HEK293 (cell line): ENCODE measurements around the gene TRIM26.

Source experiments
- CTCF ChIA-PET: fragments of 350-600 bp; formaldehyde crosslinking; extraction: SDS; loops from one replicate; lab custom pipeline; 2021; ENCODE audit warnings: antibody characterized with exemption; lab: Yijun Ruan, JAX
- POLR2A ChIA-PET: fragments of 300-600 bp; formaldehyde crosslinking; extraction: SDS; loops from one replicate; lab custom pipeline; 2020; ENCODE audit warnings: antibody characterized with exemption, inconsistent platforms; lab: Yijun Ruan, JAX
- H3K27ac ChIP-seq: fragments of 200-500 bp; sonication (Bioruptor generic); 2 replicates; pipeline ENCODE4 v1.5.1; 2014; ENCODE audit warnings: low read depth, low read length, control low read depth, inconsistent platforms; ENCODE audit errors: extremely low read depth
- H3K36me3 ChIP-seq, 2 experiments: fragments of 200-500 bp in 1 of 2; sonication (Bioruptor generic) in 1 of 2; 1 replicate in 1 of 2; 2 replicates in 1 of 2; pipeline ENCODE4 v1.5.1; 2014 to 2017; ENCODE audit warnings: inconsistent platforms in 2 of 2, low read length in 2 of 2; ENCODE audit not compliant: control insufficient read depth in 2 of 2, insufficient read depth in 1 of 2
- H3K4me1 ChIP-seq: fragments of 200-500 bp; sonication (Bioruptor generic); 2 replicates; pipeline ENCODE4 v1.5.1; 2014; ENCODE audit warnings: mild to moderate bottlenecking, low read length, inconsistent platforms; ENCODE audit not compliant: control insufficient read depth, insufficient read depth
- H3K4me3 ChIP-seq: 2 replicates; pipeline ENCODE4 v1.5.1; 2011; ENCODE audit warnings: low read depth, mild to moderate bottlenecking, control low read depth, low read length, moderate library complexity
- H3K9me3 ChIP-seq: fragments of 200-500 bp; sonication (Bioruptor generic); 2 replicates; pipeline ENCODE4 v1.5.1; 2014; ENCODE audit warnings: low read depth, low read length, inconsistent platforms; ENCODE audit not compliant: control insufficient read depth, insufficient read depth
- IKZF3 ChIP-seq: fragments of 450-650 bp; IDR thresholded peaks from 2 replicates; pipeline ENCODE4 v1.5.0; 2018; ENCODE audit warnings: missing biosample characterization, mild to moderate bottlenecking, missing genetic modification characterization, moderate library complexity
- INSM2 ChIP-seq: fragments of 450-650 bp; formaldehyde crosslinking; IDR thresholded peaks from 2 replicates; pipeline ENCODE4 v1.5.1; 2016; ENCODE audit warnings: missing biosample characterization, missing genetic modification characterization
- KLF16 ChIP-seq: fragments of 450-650 bp; formaldehyde crosslinking; IDR thresholded peaks from 2 replicates; pipeline ENCODE4 v1.5.1; 2017; ENCODE audit warnings: missing biosample characterization, missing genetic modification characterization
- SALL2 ChIP-seq: fragments of 450-650 bp; formaldehyde crosslinking; IDR thresholded peaks from 2 replicates; pipeline ENCODE4 v1.5.0; 2017; ENCODE audit warnings: missing biosample characterization, mild to moderate bottlenecking, missing genetic modification characterization, borderline replicate concordance
- SCRT2 ChIP-seq: fragments of 450-650 bp; formaldehyde crosslinking; IDR thresholded peaks from 2 replicates; pipeline ENCODE4 v1.5.1; 2016; ENCODE audit warnings: missing biosample characterization, missing genetic modification characterization
- WT1 ChIP-seq: fragments of 450-650 bp; formaldehyde crosslinking; IDR thresholded peaks from 2 replicates; pipeline ENCODE4 v1.5.1; 2016; ENCODE audit warnings: missing biosample characterization, missing genetic modification characterization
- ZBTB17 ChIP-seq: fragments of 450-650 bp; formaldehyde crosslinking; IDR thresholded peaks from 2 replicates; pipeline ENCODE4 v1.5.1; 2016; ENCODE audit warnings: missing biosample characterization, missing genetic modification characterization
- ZFP37 ChIP-seq: fragments of 450-650 bp; formaldehyde crosslinking; IDR thresholded peaks from 2 replicates; pipeline ENCODE4 v1.5.1; 2016; ENCODE audit warnings: missing biosample characterization, missing genetic modification characterization
- ZNF133 ChIP-seq: fragments of 450-650 bp; formaldehyde crosslinking; IDR thresholded peaks from 2 replicates; pipeline ENCODE4 v1.5.1; 2016; ENCODE audit warnings: missing biosample characterization, missing genetic modification characterization
- ZNF175 ChIP-seq: fragments of 450-650 bp; formaldehyde crosslinking; IDR thresholded peaks from 2 replicates; pipeline ENCODE4 v1.5.1; 2016; ENCODE audit warnings: missing biosample characterization, missing genetic modification characterization
- ZNF292 ChIP-seq: fragments of 450-650 bp; formaldehyde crosslinking; IDR thresholded peaks from 2 replicates; pipeline ENCODE4 v1.5.1; 2016; ENCODE audit warnings: low read depth, missing biosample characterization, missing genetic modification characterization, borderline replicate concordance
- ZNF416 ChIP-seq: fragments of 450-650 bp; formaldehyde crosslinking; IDR thresholded peaks from 2 replicates; pipeline ENCODE4 v1.5.1; 2016; ENCODE audit warnings: missing biosample characterization, missing genetic modification characterization
- ZNF510 ChIP-seq: fragments of 450-650 bp; formaldehyde crosslinking; IDR thresholded peaks from 2 replicates; pipeline ENCODE4 v1.5.1; 2018; ENCODE audit warnings: mild to moderate bottlenecking, missing genetic modification characterization, missing biosample characterization; ENCODE audit not compliant: insufficient replicate concordance
- ZNF529 ChIP-seq: fragments of 450-650 bp; formaldehyde crosslinking; IDR thresholded peaks from 2 replicates; pipeline ENCODE4 v1.5.1; 2017; ENCODE audit warnings: missing genetic modification characterization, missing biosample characterization; ENCODE audit not compliant: insufficient replicate concordance
- ZNF571 ChIP-seq: fragments of 450-650 bp; formaldehyde crosslinking; IDR thresholded peaks from 2 replicates; pipeline ENCODE4 v1.5.0; 2017; ENCODE audit warnings: missing biosample characterization, missing genetic modification characterization
- ZNF664 ChIP-seq: fragments of 450-650 bp; formaldehyde crosslinking; IDR thresholded peaks from 2 replicates; pipeline ENCODE4 v1.5.1; 2016; ENCODE audit warnings: missing biosample characterization, missing genetic modification characterization
- ZNF701 ChIP-seq: fragments of 450-650 bp; formaldehyde crosslinking; IDR thresholded peaks from 2 replicates; pipeline ENCODE4 v1.5.1; 2016; ENCODE audit warnings: missing biosample characterization, missing genetic modification characterization
- ZNF776 ChIP-seq: fragments of 450-650 bp; formaldehyde crosslinking; IDR thresholded peaks from 2 replicates; pipeline ENCODE4 v1.5.0; 2017; ENCODE audit warnings: missing biosample characterization, missing genetic modification characterization, borderline replicate concordance
- ZNF792 ChIP-seq: fragments of 450-650 bp; formaldehyde crosslinking; IDR thresholded peaks from 2 replicates; pipeline ENCODE4 v1.5.1; 2016; ENCODE audit warnings: missing biosample characterization, missing genetic modification characterization
- ZSCAN16 ChIP-seq: fragments of 450-650 bp; formaldehyde crosslinking; IDR thresholded peaks from 2 replicates; pipeline ENCODE4 v1.5.1; 2016; ENCODE audit warnings: missing biosample characterization, missing genetic modification characterization
- TF ChIP-seq, protein P1 (sequence below): fragments of 450-650 bp; formaldehyde crosslinking; IDR thresholded peaks from 2 replicates; pipeline ENCODE4 v1.5.1; 2016; ENCODE audit warnings: missing biosample characterization, missing genetic modification characterization
- TF ChIP-seq, protein P2 (sequence below): fragments of 450-650 bp; formaldehyde crosslinking; optimal IDR thresholded peaks from 2 replicates; pipeline ENCODE3; 2016; ENCODE audit warnings: missing biosample characterization, mild to moderate bottlenecking, missing genetic modification characterization
- TF ChIP-seq, protein P3 (sequence below): fragments of 450-650 bp; formaldehyde crosslinking; IDR thresholded peaks from 2 replicates; pipeline ENCODE4 v1.5.1; 2016; ENCODE audit warnings: missing biosample characterization, missing genetic modification characterization

Gene TRIM26

DNA sequence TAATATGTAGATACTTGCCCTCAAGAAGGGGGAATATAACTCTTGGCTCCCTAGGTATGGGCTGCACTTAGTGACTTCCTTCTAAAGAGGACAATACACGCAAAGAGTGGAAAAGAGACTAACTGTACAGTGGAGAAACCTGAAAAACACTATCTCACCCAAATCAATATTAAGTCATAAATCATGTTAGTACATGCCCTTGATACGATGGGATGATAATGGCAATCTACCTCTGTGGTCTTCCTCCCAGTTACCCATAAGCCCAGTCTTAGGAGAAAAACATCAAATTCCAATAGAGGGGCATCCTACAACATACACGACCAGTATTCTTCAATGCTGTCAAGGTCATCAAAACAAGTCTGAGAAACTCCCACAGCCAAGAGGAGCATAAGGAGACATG, 1.3 kb downstream of the TRIM26 start (continued):
- no peak for TF ChIP-seq ZNF571
- no peak for TF ChIP-seq IKZF3 (tag by site-specific recombination)

DNA sequence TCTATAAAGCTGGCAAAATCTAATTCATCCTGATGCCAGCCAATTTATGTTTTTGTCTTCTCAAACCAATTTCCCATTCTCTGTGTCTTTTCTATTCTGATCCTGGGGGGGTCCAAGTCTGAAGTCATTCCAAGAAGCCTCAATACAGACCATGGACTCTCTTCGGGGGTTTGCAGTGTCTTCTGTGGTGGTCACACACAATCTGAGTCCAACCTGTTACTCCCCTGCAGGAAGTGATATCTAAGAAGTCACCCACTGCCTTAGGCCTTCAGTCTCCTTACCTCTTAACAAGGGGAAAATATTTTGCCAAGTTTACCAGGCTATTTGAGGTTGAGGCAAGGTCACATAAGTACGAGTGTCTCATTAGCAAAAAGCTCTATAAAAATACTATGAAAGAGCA, 1.9 kb downstream of the TRIM26 start:
- TF ChIP-seq SCRT2 (tag by site-specific recombination) (peak; percentile 76), WT1 (tag by site-specific recombination) (no peak), KLF16 (tag by site-specific recombination) (no peak)
- ChIA-PET POLR2A (no interaction called here), CTCF (interaction anchor here (0.7 to 1.5 kb wide), 2 partner anchors 8 to 80 kb away, joined by 4 to 6 read pairs; no protein-coding TSS in a partner anchor)
- Histone ChIP-seq H3K36me3 (no peaks in the 10 kb centered on the region), H3K9me3 (no peaks in the 10 kb centered on the region), H3K4me1 (peaks cover 44% of the 10 kb centered on the region), H3K4me3 (no peak overlapping the region), H3K27ac (no peak overlapping the region)

DNA sequence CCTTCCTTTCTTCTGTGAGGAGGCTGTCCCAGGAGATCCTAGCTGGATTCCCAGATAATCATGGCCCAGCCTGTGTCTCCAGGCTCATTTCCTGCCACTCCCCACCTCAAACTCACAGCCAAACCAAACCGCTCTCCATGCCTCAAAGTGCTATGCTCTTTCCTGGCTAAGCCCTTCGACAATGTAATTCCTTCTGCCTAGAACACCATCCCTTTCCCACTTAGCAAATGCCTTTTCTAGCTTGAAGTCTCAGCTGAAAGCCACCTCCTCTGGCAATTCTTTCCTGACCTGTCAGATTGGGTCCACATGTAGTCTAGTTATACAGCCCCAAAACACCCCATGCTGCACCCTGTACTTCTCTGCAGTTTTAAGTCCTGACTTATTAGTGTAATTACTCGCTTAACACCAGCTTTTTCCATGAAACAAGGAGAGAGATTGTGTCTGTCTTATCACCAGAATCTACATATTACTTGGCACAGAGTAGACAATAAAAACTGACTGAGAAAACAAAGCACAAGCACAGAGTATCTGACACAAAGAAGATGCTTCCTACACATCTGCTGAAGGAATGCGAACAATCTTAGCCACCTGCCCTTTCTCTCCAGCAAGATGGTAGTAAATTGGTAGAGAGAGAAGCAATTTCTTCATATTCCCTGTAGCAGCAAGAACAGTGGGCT, 5.4 kb downstream of the TRIM26 start:
- no peak overlapping the region for H3K27ac ChIP-seq
- ChIA-PET CTCF (interaction anchor here (1.0 to 2.5 kb wide), 4 partner anchors 12 to 356 kb away, joined by 3 to 14 read pairs (median 4); no protein-coding TSS in a partner anchor), POLR2A (interaction anchor here (1.3 kb wide), 1 partner anchor 106 kb away, joined by 3 read pairs; no protein-coding TSS in a partner anchor)

More for the DNA sequence above, 5.4 kb downstream of the TRIM26 start:
- H3K4me3 ChIP-seq: no peak overlapping the region
- no peaks in the 10 kb centered on the region for H3K9me3 ChIP-seq
- TF ChIP-seq ZNF510: no peak
- TF ChIP-seq, protein P1, sequence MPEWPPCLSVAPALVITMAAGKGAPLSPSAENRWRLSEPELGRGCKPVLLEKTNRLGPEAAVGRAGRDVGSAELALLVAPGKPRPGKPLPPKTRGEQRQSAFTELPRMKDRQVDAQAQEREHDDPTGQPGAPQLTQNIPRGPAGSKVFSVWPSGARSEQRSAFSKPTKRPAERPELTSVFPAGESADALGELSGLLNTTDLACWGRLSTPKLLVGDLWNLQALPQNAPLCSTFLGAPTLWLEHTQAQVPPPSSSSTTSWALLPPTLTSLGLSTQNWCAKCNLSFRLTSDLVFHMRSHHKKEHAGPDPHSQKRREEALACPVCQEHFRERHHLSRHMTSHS: no peak
- no peak for TF ChIP-seq ZNF664 (tag by site-specific recombination)
- no peak for TF ChIP-seq ZNF529 (tag by site-specific recombination)
- TF ChIP-seq, protein P2, sequence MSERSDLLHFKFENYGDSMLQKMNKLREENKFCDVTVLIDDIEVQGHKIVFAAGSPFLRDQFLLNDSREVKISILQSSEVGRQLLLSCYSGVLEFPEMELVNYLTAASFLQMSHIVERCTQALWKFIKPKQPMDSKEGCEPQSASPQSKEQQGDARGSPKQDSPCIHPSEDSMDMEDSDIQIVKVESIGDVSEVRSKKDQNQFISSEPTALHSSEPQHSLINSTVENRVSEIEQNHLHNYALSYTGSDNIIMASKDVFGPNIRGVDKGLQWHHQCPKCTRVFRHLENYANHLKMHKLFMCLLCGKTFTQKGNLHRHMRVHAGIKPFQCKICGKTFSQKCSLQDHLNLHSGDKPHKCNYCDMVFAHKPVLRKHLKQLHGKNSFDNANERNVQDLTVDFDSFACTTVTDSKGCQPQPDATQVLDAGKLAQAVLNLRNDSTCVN (tag by site-specific recombination): no peak
- TF ChIP-seq KLF16 (tag by site-specific recombination): no peak
- TF ChIP-seq ZFP37: no peak
- TF ChIP-seq SALL2 (tag by site-specific recombination): no peak
- TF ChIP-seq ZNF792 (tag by site-specific recombination): no peak
- TF ChIP-seq ZNF416 (tag by site-specific recombination): no peak
- no peak for TF ChIP-seq ZBTB17 (tag by site-specific recombination)
- no peak for TF ChIP-seq INSM2 (tag by site-specific recombination)
- no peak for TF ChIP-seq ZNF133 (tag by site-specific recombination)
- TF ChIP-seq ZSCAN16 (tag by site-specific recombination): no peak
- no peak for TF ChIP-seq ZNF776 (tag by site-specific recombination)
- TF ChIP-seq, protein P3, sequence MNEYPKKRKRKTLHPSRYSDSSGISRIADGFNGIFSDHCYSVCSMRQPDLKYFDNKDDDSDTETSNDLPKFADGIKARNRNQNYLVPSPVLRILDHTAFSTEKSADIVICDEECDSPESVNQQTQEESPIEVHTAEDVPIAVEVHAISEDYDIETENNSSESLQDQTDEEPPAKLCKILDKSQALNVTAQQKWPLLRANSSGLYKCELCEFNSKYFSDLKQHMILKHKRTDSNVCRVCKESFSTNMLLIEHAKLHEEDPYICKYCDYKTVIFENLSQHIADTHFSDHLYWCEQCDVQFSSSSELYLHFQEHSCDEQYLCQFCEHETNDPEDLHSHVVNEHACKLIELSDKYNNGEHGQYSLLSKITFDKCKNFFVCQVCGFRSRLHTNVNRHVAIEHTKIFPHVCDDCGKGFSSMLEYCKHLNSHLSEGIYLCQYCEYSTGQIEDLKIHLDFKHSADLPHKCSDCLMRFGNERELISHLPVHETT (tag by site-specific recombination): no peak
- TF ChIP-seq ZNF701 (tag by site-specific recombination): no peak
- no peak for TF ChIP-seq ZNF292 (tag by site-specific recombination)
- TF ChIP-seq ZNF175 (tag by site-specific recombination): no peak
- peaks cover 44% of the 10 kb centered on the region for H3K4me1 ChIP-seq
- H3K36me3 ChIP-seq: peaks cover 6 to 7% of the 10 kb centered on the region in 2 experiments; a peak in 2 of 3 replicates
